Esophagus muscularis mucosa (tissue), 3 donors: ENCODE results near the gene MZT2A.
"Not testable (repeated sequence)": the region's sequence is repeated elsewhere in the genome, so short reads cannot be mapped to it uniquely, and the experiment has no call there.

Source experiments
- POLR2A ChIP-seq: fragments of 450-650 bp; IDR thresholded peaks from one replicate; pipeline ENCODE4 v1.6.1; 2017; ENCODE audit warnings: antibody characterized with exemption, moderate library complexity, mild to moderate bottlenecking, low read depth
- POLR2AphosphoS5 ChIP-seq, 2 donors: sonication (generic); formaldehyde crosslinking; IDR thresholded peaks; one replicate each; pipeline ENCODE4 v1.6.1; 2017; ENCODE audit warnings: antibody characterized with exemption in 2 of 2
- TF ChIP-seq, protein P1 (sequence below), 3 experiments: fragments of 200-600 bp in 2 of 3; fragments of 450-650 bp in 1 of 3; sonication (generic) in 2 of 3; IDR thresholded peaks; one replicate each; pipeline ENCODE4 v1.5.1; 2017 to 2019; ENCODE audit warnings: antibody characterized with exemption in 3 of 3, mild to moderate bottlenecking in 2 of 3, moderate library complexity in 1 of 3

DNA sequence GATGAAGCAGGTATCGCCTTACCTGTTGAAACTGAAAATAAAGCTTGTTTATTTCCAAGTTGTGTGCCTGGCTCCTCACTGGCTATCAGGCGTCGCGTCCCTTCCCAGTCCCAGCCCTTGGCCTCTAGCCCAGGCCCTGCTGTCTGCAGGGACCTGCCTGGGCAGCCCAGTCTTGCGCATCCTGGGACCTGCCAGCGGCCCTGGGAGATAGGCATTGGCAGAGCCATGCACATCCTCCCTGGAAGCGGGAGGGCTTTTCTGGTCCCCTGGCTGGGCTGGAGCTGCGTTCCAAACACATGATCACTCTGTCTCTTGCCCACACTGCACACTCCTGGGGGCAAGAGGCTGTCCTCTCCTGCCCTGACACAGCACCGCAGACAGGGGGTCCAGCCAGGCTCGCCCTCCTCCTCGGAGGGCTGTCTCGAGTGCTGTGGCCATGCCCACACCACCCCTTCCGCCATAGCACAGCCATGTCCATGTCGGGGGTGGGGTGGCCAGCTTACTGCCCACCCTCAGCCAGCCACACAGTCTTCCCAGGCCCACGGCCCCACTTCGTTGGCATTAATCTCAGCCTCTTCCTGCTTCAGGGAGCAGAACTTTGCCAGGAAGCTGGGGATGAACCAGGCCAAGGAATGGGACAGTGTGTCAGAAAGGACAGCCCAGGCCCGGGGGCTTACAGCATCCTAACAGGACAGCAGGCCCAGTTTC, 41.6 kb upstream of the MZT2A start:
- TF ChIP-seq, protein P1, sequence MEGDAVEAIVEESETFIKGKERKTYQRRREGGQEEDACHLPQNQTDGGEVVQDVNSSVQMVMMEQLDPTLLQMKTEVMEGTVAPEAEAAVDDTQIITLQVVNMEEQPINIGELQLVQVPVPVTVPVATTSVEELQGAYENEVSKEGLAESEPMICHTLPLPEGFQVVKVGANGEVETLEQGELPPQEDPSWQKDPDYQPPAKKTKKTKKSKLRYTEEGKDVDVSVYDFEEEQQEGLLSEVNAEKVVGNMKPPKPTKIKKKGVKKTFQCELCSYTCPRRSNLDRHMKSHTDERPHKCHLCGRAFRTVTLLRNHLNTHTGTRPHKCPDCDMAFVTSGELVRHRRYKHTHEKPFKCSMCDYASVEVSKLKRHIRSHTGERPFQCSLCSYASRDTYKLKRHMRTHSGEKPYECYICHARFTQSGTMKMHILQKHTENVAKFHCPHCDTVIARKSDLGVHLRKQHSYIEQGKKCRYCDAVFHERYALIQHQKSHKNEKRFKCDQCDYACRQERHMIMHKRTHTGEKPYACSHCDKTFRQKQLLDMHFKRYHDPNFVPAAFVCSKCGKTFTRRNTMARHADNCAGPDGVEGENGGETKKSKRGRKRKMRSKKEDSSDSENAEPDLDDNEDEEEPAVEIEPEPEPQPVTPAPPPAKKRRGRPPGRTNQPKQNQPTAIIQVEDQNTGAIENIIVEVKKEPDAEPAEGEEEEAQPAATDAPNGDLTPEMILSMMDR (IDR thresholded peaks at IDR 0.05), result not testable (repeated sequence)
- TF ChIP-seq POLR2A; POLR2AphosphoS5 (IDR thresholded peaks at IDR 0.05): not testable (repeated sequence)
